Vagina (tissue), 2 donors: Measurements from ENCODE around the gene TJP2. TPM values are rescaled to one million over a fixed set of nuclear protein-coding genes. Genes with fewer than 3 reads are reported as not detected.

Source experiments
- DNase-seq, 2 donors: peaks; one replicate each; pipeline ENCODE4 v3.0.0-alpha.2; 2017; ENCODE audit errors: extremely low spot score in 2 of 2
- H3K27ac ChIP-seq: fragments of 200-600 bp; sonication (generic); one replicate; pipeline ENCODE4 v1.5.1; 2019
- H3K27me3 ChIP-seq: fragments of 200-600 bp; sonication (generic); one replicate; pipeline ENCODE4 v1.5.1; 2019
- H3K36me3 ChIP-seq, 2 donors: fragments of 200-600 bp; sonication (generic); one replicate each; pipeline ENCODE4 v1.5.1; 2017 to 2019
- H3K4me1 ChIP-seq: fragments of 200-600 bp; sonication (generic); one replicate; pipeline ENCODE4 v1.5.1; 2019
- H3K4me3 ChIP-seq, 2 donors: fragments of 200-600 bp; sonication (generic); 1 replicate in 1 of 2; 2 replicates in 1 of 2; pipeline ENCODE4 v1.5.1; 2016 to 2019
- H3K9me3 ChIP-seq: fragments of 200-600 bp; sonication (generic); one replicate; pipeline ENCODE4 v1.5.1; 2019
- CTCF ChIP-seq, 3 experiments: fragments of 450-650 bp in 2 of 3; fragments of 200-600 bp in 1 of 3; sonication (generic) in 1 of 3; IDR thresholded peaks; one replicate each; pipeline ENCODE4 v1.5.1; 2017 to 2019; ENCODE audit warnings: antibody characterized with exemption in 3 of 3, mild to moderate bottlenecking in 2 of 3, moderate library complexity in 2 of 3
- POLR2A ChIP-seq, 2 donors: fragments of 450-650 bp; IDR thresholded peaks; one replicate each; pipeline ENCODE4 v1.6.1; 2017; ENCODE audit warnings: antibody characterized with exemption in 2 of 2, mild to moderate bottlenecking in 2 of 2, moderate library complexity in 2 of 2
- POLR2AphosphoS5 ChIP-seq, 2 donors: sonication (generic); formaldehyde crosslinking; IDR thresholded peaks; one replicate each; pipeline ENCODE4 v1.9.0; 2017; ENCODE audit warnings: antibody characterized with exemption in 2 of 2, mild to moderate bottlenecking in 2 of 2, low read depth in 1 of 2; ENCODE audit not compliant: insufficient read depth in 1 of 2
- intact Hi-C: fragments of 100-400 bp; cut with DNase I; formaldehyde crosslinking; loops from one replicate; pipeline ENCODE4 v1.15.1; 2023
- total RNA-seq: library from RNA; depleted of rRNA; stranded (reverse); fragments of >200 nt; gene quantifications from one replicate; pipeline ENCODE4 v1.2.3, GENCODE V29; 2016

TJP2 gene
- total RNA-seq, 1 donor from 2014 or later = 68.3 TPM

GRCh38 chr9:69253057-69253456, 79.0 kb downstream of the TJP2 start:
- no peak overlapping the region for H3K27ac ChIP-seq

GRCh38 chr9:69254223-69254622, 80.1 kb downstream of the TJP2 start:
- no peaks in the 10 kb centered on the region for H3K9me3 ChIP-seq
- H3K27me3 ChIP-seq = no peaks in the 10 kb centered on the region
- DNase-seq = no peak
- H3K27ac ChIP-seq = no peak overlapping the region
- TF ChIP-seq CTCF (IDR thresholded peaks at IDR 0.05) = no peak
- no peak for TF ChIP-seq POLR2AphosphoS5 (IDR thresholded peaks at IDR 0.05; ENCODE audit: insufficient read depth in 1 of 2, low read depth in 1 of 2)
- peaks cover 0 to 8% of the 10 kb centered on the region in 2 donors for H3K36me3 ChIP-seq
- H3K4me3 ChIP-seq = no peak overlapping the region
- intact Hi-C loops = no loop called here
- H3K4me1 ChIP-seq = no peaks in the 10 kb centered on the region

More at GRCh38 chr9:69253057-69253456, 79.0 kb downstream of the TJP2 start:
- no peak for DNase-seq
- intact Hi-C loops = no loop called here
- Histone ChIP-seq H3K4me1 (no peaks in the 10 kb centered on the region), H3K9me3 (no peaks in the 10 kb centered on the region), H3K27me3 (no peaks in the 10 kb centered on the region), H3K4me3 (no peak overlapping the region), H3K36me3 (peaks cover 0 to 8% of the 10 kb centered on the region in 2 donors)
- TF ChIP-seq POLR2A (IDR thresholded peaks at IDR 0.05) = no peak

GRCh38 chr9:69255591-69255990, 81.5 kb downstream of the TJP2 start:
- no peak for DNase-seq
- TF ChIP-seq CTCF (IDR thresholded peaks at IDR 0.05) (no peak), POLR2AphosphoS5 (IDR thresholded peaks at IDR 0.05; ENCODE audit: insufficient read depth in 1 of 2, low read depth in 1 of 2) (no peak), POLR2A (IDR thresholded peaks at IDR 0.05) (no peak)
- H3K27ac ChIP-seq = no peak overlapping the region
- no peaks in the 10 kb centered on the region for H3K4me1 ChIP-seq
- H3K4me3 ChIP-seq = no peak overlapping the region
- intact Hi-C loops = no loop called here
- peaks cover 0 to 8% of the 10 kb centered on the region in 2 donors for H3K36me3 ChIP-seq
- H3K27me3 ChIP-seq = no peaks in the 10 kb centered on the region
- no peaks in the 10 kb centered on the region for H3K9me3 ChIP-seq

GRCh38 chr9:69258551-69258950, 84.5 kb downstream of the TJP2 start:
- H3K27me3 ChIP-seq = no peaks in the 10 kb centered on the region
- no peak for TF ChIP-seq POLR2AphosphoS5 (IDR thresholded peaks at IDR 0.05; ENCODE audit: insufficient read depth in 1 of 2, low read depth in 1 of 2)
- no peak for TF ChIP-seq CTCF (IDR thresholded peaks at IDR 0.05)
- no peak for TF ChIP-seq POLR2A (IDR thresholded peaks at IDR 0.05)
- H3K4me1 ChIP-seq = no peaks in the 10 kb centered on the region
- no peak for DNase-seq
- H3K36me3 ChIP-seq = peaks cover 0 to 8% of the 10 kb centered on the region in 2 donors
- no peak overlapping the region for H3K27ac ChIP-seq
- H3K9me3 ChIP-seq = no peaks in the 10 kb centered on the region
- H3K4me3 ChIP-seq = no peak overlapping the region
- intact Hi-C loops = no loop called here

- no peak for DNase-seq
- intact Hi-C loops = no loop called here
- Histone ChIP-seq H3K4me1 (no peaks in the 10 kb centered on the region), H3K27me3 (no peaks in the 10 kb centered on the region), H3K4me3 (no peak overlapping the region), H3K9me3 (no peaks in the 10 kb centered on the region), H3K36me3 (no peaks in the 10 kb centered on the region), H3K27ac (no peak overlapping the region)
- TF ChIP-seq POLR2A (IDR thresholded peaks at IDR 0.05) (no peak), POLR2AphosphoS5 (IDR thresholded peaks at IDR 0.05; ENCODE audit: insufficient read depth in 1 of 2, low read depth in 1 of 2) (no peak), CTCF (IDR thresholded peaks at IDR 0.05) (no peak)
Measured at GRCh38 chr9:69260161-69260560, 86.1 kb downstream of the TJP2 start.

- Histone ChIP-seq H3K4me1 (no peaks in the 10 kb centered on the region), H3K36me3 (no peaks in the 10 kb centered on the region), H3K27ac (no peak overlapping the region), H3K27me3 (no peaks in the 10 kb centered on the region), H3K9me3 (no peaks in the 10 kb centered on the region), H3K4me3 (no peak overlapping the region)
- TF ChIP-seq POLR2AphosphoS5 (IDR thresholded peaks at IDR 0.05; ENCODE audit: insufficient read depth in 1 of 2, low read depth in 1 of 2) (no peak), CTCF (IDR thresholded peaks at IDR 0.05) (no peak), POLR2A (IDR thresholded peaks at IDR 0.05) (no peak)
- intact Hi-C loops = no loop called here
- DNase-seq = no peak
Measured at GRCh38 chr9:69261636-69262035, 87.6 kb downstream of the TJP2 start.
